ENCODE data around the gene TSPEAR. TPM values are rescaled to one million over a fixed set of nuclear protein-coding genes. Genes with fewer than 3 reads are reported as not detected.

TSPEAR gene
- total and polyA plus RNA-seq, 2 of the 13 experiments (the other 11 are each of a cell fraction or from before 2014, with no cell fraction given), result 0.07 to 0.32 TPM

DNA sequence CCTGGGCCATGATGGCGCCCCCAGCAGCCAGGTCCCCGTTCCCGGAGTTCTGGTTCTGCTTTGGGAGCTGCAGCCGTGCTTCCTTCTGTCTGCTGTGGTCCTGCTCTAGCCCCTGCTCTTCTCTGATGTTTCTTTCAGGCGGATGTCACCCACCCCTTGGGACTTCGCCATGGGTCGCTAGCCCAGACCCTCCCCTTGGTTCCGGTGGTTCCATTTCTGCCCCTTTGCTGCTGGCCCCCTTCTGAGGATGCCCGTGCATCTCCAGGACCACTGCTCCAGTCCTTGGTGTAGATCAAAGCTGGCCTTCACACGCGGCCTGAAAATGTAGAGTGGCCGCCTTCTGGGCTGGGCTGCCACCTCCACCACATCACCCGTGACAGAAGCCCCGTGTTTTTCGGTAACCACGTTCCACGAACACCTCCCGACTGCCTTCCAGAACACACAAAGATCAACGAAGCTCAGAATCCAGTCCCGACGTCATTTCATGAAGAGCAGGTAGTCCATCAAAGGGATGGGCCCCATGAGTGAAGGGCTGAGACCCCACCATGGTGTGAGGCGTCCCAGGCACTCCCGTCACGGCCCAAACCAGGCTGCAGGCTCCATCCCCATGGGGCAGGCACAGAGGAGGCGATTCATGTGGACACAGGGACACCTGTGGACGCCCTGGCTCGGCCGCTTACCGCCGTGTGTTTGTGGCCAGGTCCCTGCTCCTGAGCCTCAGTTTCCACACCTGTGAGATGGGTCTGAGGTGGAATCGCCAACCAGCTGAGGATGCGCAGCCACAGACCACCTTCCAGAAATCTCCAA, 195.8 kb downstream of the TSPEAR start (continued):
- TF ChIP-seq, protein P1, sequence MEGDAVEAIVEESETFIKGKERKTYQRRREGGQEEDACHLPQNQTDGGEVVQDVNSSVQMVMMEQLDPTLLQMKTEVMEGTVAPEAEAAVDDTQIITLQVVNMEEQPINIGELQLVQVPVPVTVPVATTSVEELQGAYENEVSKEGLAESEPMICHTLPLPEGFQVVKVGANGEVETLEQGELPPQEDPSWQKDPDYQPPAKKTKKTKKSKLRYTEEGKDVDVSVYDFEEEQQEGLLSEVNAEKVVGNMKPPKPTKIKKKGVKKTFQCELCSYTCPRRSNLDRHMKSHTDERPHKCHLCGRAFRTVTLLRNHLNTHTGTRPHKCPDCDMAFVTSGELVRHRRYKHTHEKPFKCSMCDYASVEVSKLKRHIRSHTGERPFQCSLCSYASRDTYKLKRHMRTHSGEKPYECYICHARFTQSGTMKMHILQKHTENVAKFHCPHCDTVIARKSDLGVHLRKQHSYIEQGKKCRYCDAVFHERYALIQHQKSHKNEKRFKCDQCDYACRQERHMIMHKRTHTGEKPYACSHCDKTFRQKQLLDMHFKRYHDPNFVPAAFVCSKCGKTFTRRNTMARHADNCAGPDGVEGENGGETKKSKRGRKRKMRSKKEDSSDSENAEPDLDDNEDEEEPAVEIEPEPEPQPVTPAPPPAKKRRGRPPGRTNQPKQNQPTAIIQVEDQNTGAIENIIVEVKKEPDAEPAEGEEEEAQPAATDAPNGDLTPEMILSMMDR (CRISPR knock-in tag; IDR thresholded peaks at IDR 0.05), result peak; percentile 36; the same call in 1 of the 2 replicates
- TF ChIP-seq SRSF1 (optimal IDR thresholded peaks at IDR 0.05; ENCODE audit: low read depth, low read length) (peak; percentile 49), NRL (CRISPR knock-in tag; IDR thresholded peaks at IDR 0.05; ENCODE audit: borderline replicate concordance) (peak; percentile 41; the same call in 1 of the 2 replicates), MTA1 (CRISPR knock-in tag; IDR thresholded peaks at IDR 0.05; ENCODE audit: borderline replicate concordance) (peak; percentile 22; the same call in 1 of the 2 replicates), AKAP8 (CRISPR knock-in tag; IDR thresholded peaks at IDR 0.05) (peak; percentile 81; the same call in 1 of the 2 replicates), BCLAF1 (IDR thresholded peaks at IDR 0.05) (no peak), AGO1 (IDR thresholded peaks at IDR 0.05; ENCODE audit: low read depth, low read length, poor library complexity, severe bottlenecking) (peak; percentile 89), ZNF687 (CRISPR knock-in tag; IDR thresholded peaks at IDR 0.05) (peak; percentile 24; the same call in 1 of the 2 replicates), ZNF563 (CRISPR knock-in tag; IDR thresholded peaks at IDR 0.05) (no peak), ZNF143 (CRISPR knock-in tag; IDR thresholded peaks at IDR 0.05) (no peak), ZBTB7B (CRISPR knock-in tag; IDR thresholded peaks at IDR 0.05) (peak; percentile 29; the same call in 1 of the 2 replicates), HNF1A (IDR thresholded peaks at IDR 0.05; ENCODE audit: low read depth) (no peak), HNF1A (CRISPR knock-in tag; IDR thresholded peaks at IDR 0.05; ENCODE audit: borderline replicate concordance) (0 out of 2 replicates have a peak, but pooled peaks have one; percentile 7), ZNF354B (CRISPR knock-in tag; IDR thresholded peaks at IDR 0.05) (0 out of 2 replicates have a peak, but pooled peaks have one; percentile 50), MED13 (CRISPR knock-in tag; IDR thresholded peaks at IDR 0.05) (no peak)
